Muscle layer of duodenum (tissue), 2 donors: Measurements from ENCODE around the gene ARMC12.
"Not testable (repeated sequence)": the region's sequence is repeated elsewhere in the genome, so short reads cannot be mapped to it uniquely, and the experiment has no call there.

Experiments used
- H3K27ac ChIP-seq: one replicate; pipeline ENCODE4 v1.7.0; 2013; ENCODE audit warnings: mild to moderate bottlenecking, low read length
- H3K27me3 ChIP-seq: one replicate; pipeline ENCODE4 v1.7.0; 2013; ENCODE audit warnings: low read depth, mild to moderate bottlenecking, control low read depth, low read length
- H3K36me3 ChIP-seq, 2 donors: one replicate each; pipeline ENCODE4 v1.7.0; 2013; ENCODE audit warnings: low read length in 2 of 2, control low read depth in 1 of 2, mild to moderate bottlenecking in 1 of 2; ENCODE audit not compliant: insufficient read depth in 2 of 2, control insufficient read depth in 1 of 2
- H3K4me1 ChIP-seq, 2 donors: one replicate each; pipeline ENCODE4 v1.7.0; 2013; ENCODE audit warnings: low read length in 2 of 2, mild to moderate bottlenecking in 2 of 2, control low read depth in 1 of 2, moderate library complexity in 1 of 2; ENCODE audit not compliant: insufficient read depth in 2 of 2, control insufficient read depth in 1 of 2
- H3K4me3 ChIP-seq, 2 donors: one replicate each; pipeline ENCODE4 v1.7.0; 2013; ENCODE audit warnings: low read length in 2 of 2, low read depth in 1 of 2, mild to moderate bottlenecking in 1 of 2
- H3K9me3 ChIP-seq, 2 donors: one replicate each; pipeline ENCODE4 v1.7.0; 2013; ENCODE audit warnings: low read length in 2 of 2, control low read depth in 1 of 2, mild to moderate bottlenecking in 1 of 2; ENCODE audit not compliant: control insufficient read depth in 1 of 2
- donor health status: healthy.

Gene ARMC12

GRCh38 chr6:35736982-35737412 lies at the start of gene ARMC12:
Gene ARMC12, plus strand, starts transcription at chr6:35737032. Its CDS starts 77 bp downstream, at chr6:35737109.
- Histone ChIP-seq H3K36me3 (no peaks in the 10 kb centered on the region), H3K4me3 (no peak within 1 kb of the TSS), H3K9me3 (no peaks in the 10 kb centered on the region), H3K4me1 (peaks cover 9 to 20% of the 10 kb centered on the region in 2 donors), H3K27me3 (no peaks in the 10 kb centered on the region), H3K27ac (no peak within 1 kb of the TSS)

GRCh38 chr6:35687658-35688604 lies 48.9 kb upstream of the ARMC12 start:
- Histone ChIP-seq H3K27me3 (no peaks in the 10 kb centered on the region), H3K4me1 (peaks cover 8 to 20% of the 10 kb centered on the region in 2 donors), H3K27ac (peak overlapping the region; percentile 87), H3K36me3 (no peaks in the 10 kb centered on the region), H3K9me3 (no peaks in the 10 kb centered on the region), H3K4me3 (peak overlapping the region; percentile 90 to 93)

GRCh38 chr6:35688605-35689322 lies 48.1 kb upstream of the ARMC12 start, which contains the start of gene FKBP5:
Gene FKBP5, minus strand, starts transcription at chr6:35688915. Its CDS starts 46,091 bp downstream, at chr6:35642824.
- Histone ChIP-seq H3K9me3 (no peaks in the 10 kb centered on the region), H3K4me1 (peaks cover 8 to 20% of the 10 kb centered on the region in 2 donors), H3K27ac (peak within 1 kb of the TSS; percentile 87), H3K4me3 (peak within 1 kb of the TSS; percentile 90 to 93), H3K36me3 (no peaks in the 10 kb centered on the region), H3K27me3 (no peaks in the 10 kb centered on the region)

GRCh38 chr6:35690006-35690405 lies 46.8 kb upstream of the ARMC12 start:
- H3K9me3 ChIP-seq, H3K4me3 ChIP-seq, H3K27me3 ChIP-seq, H3K36me3 ChIP-seq, H3K27ac ChIP-seq: not testable (repeated sequence)
- peaks cover 8 to 15% of the 10 kb centered on the region in 2 donors for H3K4me1 ChIP-seq

GRCh38 chr6:35690484-35690883 lies 46.3 kb upstream of the ARMC12 start:
- no peaks in the 10 kb centered on the region for H3K36me3 ChIP-seq
- no peaks in the 10 kb centered on the region for H3K27me3 ChIP-seq
- H3K4me3 ChIP-seq: no peak overlapping the region
- H3K4me1 ChIP-seq: peaks cover 8 to 14% of the 10 kb centered on the region in 2 donors
- H3K9me3 ChIP-seq: no peaks in the 10 kb centered on the region
- no peak overlapping the region for H3K27ac ChIP-seq

- Histone ChIP-seq H3K4me1 (peaks cover 5 to 14% of the 10 kb centered on the region in 2 donors), H3K4me3 (no peak overlapping the region), H3K9me3 (no peaks in the 10 kb centered on the region), H3K36me3 (no peaks in the 10 kb centered on the region), H3K27me3 (no peaks in the 10 kb centered on the region), H3K27ac (peak overlapping the region; percentile 60)
Observed at GRCh38 chr6:35691027-35691824, 45.6 kb upstream of the ARMC12 start.

GRCh38 chr6:35694462-35694861 lies 42.4 kb upstream of the ARMC12 start:
- Histone ChIP-seq H3K27ac (no peak overlapping the region), H3K36me3 (no peaks in the 10 kb centered on the region), H3K9me3 (no peaks in the 10 kb centered on the region)

GRCh38 chr6:35698430-35698829 lies 38.4 kb upstream of the ARMC12 start:
- not testable (repeated sequence) for H3K27ac ChIP-seq, H3K4me3 ChIP-seq, H3K27me3 ChIP-seq, H3K36me3 ChIP-seq, H3K4me1 ChIP-seq, H3K9me3 ChIP-seq

More at GRCh38 chr6:35694462-35694861, 42.4 kb upstream of the ARMC12 start:
- Histone ChIP-seq H3K27me3 (no peaks in the 10 kb centered on the region), H3K4me1 (peaks cover 5 to 11% of the 10 kb centered on the region in 2 donors), H3K4me3 (no peak overlapping the region)

GRCh38 chr6:35698858-35699257 lies 38.0 kb upstream of the ARMC12 start:
- Histone ChIP-seq H3K4me3 (no peak overlapping the region), H3K27me3 (no peaks in the 10 kb centered on the region), H3K36me3 (no peaks in the 10 kb centered on the region), H3K4me1 (no peaks in the 10 kb centered on the region), H3K27ac (no peak overlapping the region), H3K9me3 (no peaks in the 10 kb centered on the region)

- Histone ChIP-seq H3K27ac (no peak overlapping the region), H3K9me3 (no peaks in the 10 kb centered on the region), H3K4me3 (no peak overlapping the region), H3K36me3 (no peaks in the 10 kb centered on the region), H3K4me1 (no peaks in the 10 kb centered on the region), H3K27me3 (no peaks in the 10 kb centered on the region)
Observed at GRCh38 chr6:35703554-35703953, 33.3 kb upstream of the ARMC12 start.

- Histone ChIP-seq H3K4me3 (no peak overlapping the region), H3K27me3 (no peaks in the 10 kb centered on the region), H3K36me3 (no peaks in the 10 kb centered on the region), H3K27ac (no peak overlapping the region), H3K4me1 (no peaks in the 10 kb centered on the region), H3K9me3 (no peaks in the 10 kb centered on the region)
Observed at GRCh38 chr6:35706468-35706867, 30.4 kb upstream of the ARMC12 start.
